ENCODE data around the gene TRAFD1. TPM values are rescaled to one million over a fixed set of nuclear protein-coding genes. Genes with fewer than 3 reads are reported as not detected.
A peak's percentile ranks its signal among the peaks of the same experiment; 100 is the strongest.
"Not testable (repeated sequence)": the region's sequence is repeated elsewhere in the genome, so short reads cannot be mapped to it uniquely, and the experiment has no call there.

TRAFD1 gene
- total RNA-seq, 1 experiment from 2014 or later = 38.8 TPM

DNA sequence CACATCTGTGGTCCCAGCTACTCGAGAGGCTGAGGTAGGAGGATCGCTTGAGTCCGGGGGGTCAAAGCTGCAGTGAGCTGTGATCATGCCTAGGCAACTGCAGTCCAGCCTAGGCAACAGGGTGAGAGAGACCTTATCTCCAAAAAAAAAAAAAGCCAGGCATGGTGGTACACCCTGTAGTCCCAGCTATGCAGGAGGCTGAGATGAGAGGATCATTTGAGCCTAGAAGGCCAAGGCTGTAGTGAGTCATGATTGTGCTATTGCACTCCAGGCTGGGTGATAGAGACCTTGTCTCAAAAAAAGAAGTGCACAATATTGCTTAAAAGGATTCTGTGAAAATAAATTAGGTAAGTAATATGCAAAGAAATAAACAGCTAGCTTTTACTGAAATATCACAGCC is 33.8 kb upstream of the TRAFD1 start:
- no peak for DNase-seq
- no peak overlapping the region for H3K4me3 Mint-ChIP-seq (ENCODE audit: low read depth, unreplicated experiment)
- H3K4me1 Mint-ChIP-seq (ENCODE audit: low read depth, unreplicated experiment) = peaks cover 10% of the 10 kb centered on the region
- peaks cover 60% of the 10 kb centered on the region for H3K36me3 Mint-ChIP-seq (ENCODE audit: insufficient read depth, unreplicated experiment)
- no peaks in the 10 kb centered on the region for H3K27me3 Mint-ChIP-seq (ENCODE audit: unreplicated experiment)
- CTCF ChIA-PET = interaction anchor here (0.7 kb wide), 1 partner anchor 79 kb away, joined by 3 read pairs; the partner anchor contains the start of gene TMEM116
- TF ChIP-seq, protein P1, sequence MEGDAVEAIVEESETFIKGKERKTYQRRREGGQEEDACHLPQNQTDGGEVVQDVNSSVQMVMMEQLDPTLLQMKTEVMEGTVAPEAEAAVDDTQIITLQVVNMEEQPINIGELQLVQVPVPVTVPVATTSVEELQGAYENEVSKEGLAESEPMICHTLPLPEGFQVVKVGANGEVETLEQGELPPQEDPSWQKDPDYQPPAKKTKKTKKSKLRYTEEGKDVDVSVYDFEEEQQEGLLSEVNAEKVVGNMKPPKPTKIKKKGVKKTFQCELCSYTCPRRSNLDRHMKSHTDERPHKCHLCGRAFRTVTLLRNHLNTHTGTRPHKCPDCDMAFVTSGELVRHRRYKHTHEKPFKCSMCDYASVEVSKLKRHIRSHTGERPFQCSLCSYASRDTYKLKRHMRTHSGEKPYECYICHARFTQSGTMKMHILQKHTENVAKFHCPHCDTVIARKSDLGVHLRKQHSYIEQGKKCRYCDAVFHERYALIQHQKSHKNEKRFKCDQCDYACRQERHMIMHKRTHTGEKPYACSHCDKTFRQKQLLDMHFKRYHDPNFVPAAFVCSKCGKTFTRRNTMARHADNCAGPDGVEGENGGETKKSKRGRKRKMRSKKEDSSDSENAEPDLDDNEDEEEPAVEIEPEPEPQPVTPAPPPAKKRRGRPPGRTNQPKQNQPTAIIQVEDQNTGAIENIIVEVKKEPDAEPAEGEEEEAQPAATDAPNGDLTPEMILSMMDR (IDR thresholded peaks at IDR 0.05; ENCODE audit: unreplicated experiment) = no peak
- H3K9me3 Mint-ChIP-seq (ENCODE audit: low read depth, unreplicated experiment) = no peaks in the 10 kb centered on the region
- intact Hi-C loops (cut with micrococcal nuclease; ENCODE audit: unreplicated experiment) = no loop called here
- no TSS peak for BruUV-seq (replicated peaks)
- H3K27ac Mint-ChIP-seq (ENCODE audit: unreplicated experiment) = no peak overlapping the region

- intact Hi-C loops (cut with micrococcal nuclease; ENCODE audit: unreplicated experiment) = loop anchor here (1.0 kb wide), 1 partner anchor 12 kb away; the partner anchor contains the start of gene NAA25
- H3K27ac Mint-ChIP-seq (ENCODE audit: unreplicated experiment) = peak overlapping the region; percentile 3
- no peak for DNase-seq
- H3K4me1 Mint-ChIP-seq (ENCODE audit: low read depth, unreplicated experiment) = peaks cover 24% of the 10 kb centered on the region
- CTCF ChIA-PET = interaction anchor here (0.6 to 0.7 kb wide), 2 partner anchors 155 to 187 kb away, joined by 3 to 4 read pairs; no protein-coding TSS in a partner anchor
- BruUV-seq (replicated peaks) = no TSS peak
- no peaks in the 10 kb centered on the region for H3K27me3 Mint-ChIP-seq (ENCODE audit: unreplicated experiment)
- peaks cover 73% of the 10 kb centered on the region for H3K36me3 Mint-ChIP-seq (ENCODE audit: insufficient read depth, unreplicated experiment)
- H3K9me3 Mint-ChIP-seq (ENCODE audit: low read depth, unreplicated experiment) = no peaks in the 10 kb centered on the region
- TF ChIP-seq, protein P1 (IDR thresholded peaks at IDR 0.05; ENCODE audit: unreplicated experiment) = no peak
- no peak overlapping the region for H3K4me3 Mint-ChIP-seq (ENCODE audit: low read depth, unreplicated experiment)
Observed at GRCh38 chr12:112096070-112096469, 29.3 kb upstream of the TRAFD1 start.

DNA sequence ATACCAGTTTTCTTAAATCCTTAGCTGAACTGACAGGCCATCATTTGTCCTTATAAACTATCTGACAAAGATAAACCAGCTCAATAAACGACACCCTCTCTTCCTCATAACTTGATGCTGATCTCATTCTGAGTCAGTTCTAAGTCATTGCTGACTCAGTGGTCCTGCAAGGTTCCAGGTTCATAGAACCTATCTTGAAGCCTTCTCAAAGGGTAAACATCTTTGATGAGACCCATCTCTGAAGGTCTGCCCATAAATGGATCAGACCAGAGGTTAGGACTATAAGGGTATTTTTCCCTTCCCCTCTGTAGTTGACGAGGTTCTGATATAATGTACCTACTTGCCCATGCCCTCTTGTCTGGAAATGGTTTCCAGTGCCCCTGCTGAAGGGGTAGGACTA is 28.7 kb upstream of the TRAFD1 start:
- Mint-ChIP-seq H3K4me1 (ENCODE audit: low read depth, unreplicated experiment) (peaks cover 24% of the 10 kb centered on the region), H3K27me3 (ENCODE audit: unreplicated experiment) (no peaks in the 10 kb centered on the region), H3K4me3 (ENCODE audit: low read depth, unreplicated experiment) (no peak overlapping the region), H3K27ac (ENCODE audit: unreplicated experiment) (peak overlapping the region; percentile 3), H3K9me3 (ENCODE audit: low read depth, unreplicated experiment) (no peaks in the 10 kb centered on the region), H3K36me3 (ENCODE audit: insufficient read depth, unreplicated experiment) (peaks cover 74% of the 10 kb centered on the region)
- CTCF ChIA-PET = interaction anchor here (0.6 to 0.7 kb wide), 2 partner anchors 155 to 187 kb away, joined by 3 to 4 read pairs; no protein-coding TSS in a partner anchor
- TF ChIP-seq, protein P1 (IDR thresholded peaks at IDR 0.05; ENCODE audit: unreplicated experiment) = no peak
- no peak for DNase-seq
- no TSS peak for BruUV-seq (replicated peaks)
- intact Hi-C loops (cut with micrococcal nuclease; ENCODE audit: unreplicated experiment) = loop anchor here (1.0 kb wide), 1 partner anchor 12 kb away; the partner anchor contains the start of gene NAA25

DNA sequence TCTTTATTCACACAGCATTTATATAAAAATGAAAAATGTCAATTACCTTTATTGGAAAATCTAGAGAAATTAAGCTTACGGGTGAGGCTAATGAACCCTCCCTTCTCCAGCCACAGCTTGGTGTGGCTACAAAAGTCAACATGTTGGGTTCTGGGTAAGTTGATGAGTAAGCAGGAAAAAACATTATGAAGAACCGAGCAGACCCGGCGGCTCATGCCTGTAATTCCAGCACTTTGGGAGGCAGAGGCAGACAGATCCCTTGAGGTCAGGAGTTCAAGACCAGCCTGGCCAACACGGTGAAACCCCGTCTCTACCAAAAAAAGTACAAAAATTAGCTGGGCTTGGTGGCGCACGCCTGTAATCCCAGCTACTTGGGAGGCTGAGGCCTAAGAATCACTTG is 27.7 kb upstream of the TRAFD1 start:
- H3K36me3 Mint-ChIP-seq (ENCODE audit: insufficient read depth, unreplicated experiment) = peaks cover 72% of the 10 kb centered on the region
- CTCF ChIA-PET = interaction anchor here (0.6 kb wide), 4 partner anchors 15 to 1610 kb away, joined by 3 read pairs; no protein-coding TSS in a partner anchor
- no peaks in the 10 kb centered on the region for H3K27me3 Mint-ChIP-seq (ENCODE audit: unreplicated experiment)
- intact Hi-C loops (cut with micrococcal nuclease; ENCODE audit: unreplicated experiment) = no loop called here
- no TSS peak for BruUV-seq (replicated peaks)
- no peak overlapping the region for H3K27ac Mint-ChIP-seq (ENCODE audit: unreplicated experiment)
- no peak for DNase-seq
- H3K4me1 Mint-ChIP-seq (ENCODE audit: low read depth, unreplicated experiment) = peaks cover 24% of the 10 kb centered on the region
- no peak overlapping the region for H3K4me3 Mint-ChIP-seq (ENCODE audit: low read depth, unreplicated experiment)
- H3K9me3 Mint-ChIP-seq (ENCODE audit: low read depth, unreplicated experiment) = no peaks in the 10 kb centered on the region
- TF ChIP-seq, protein P1 (IDR thresholded peaks at IDR 0.05; ENCODE audit: unreplicated experiment) = no peak

DNA sequence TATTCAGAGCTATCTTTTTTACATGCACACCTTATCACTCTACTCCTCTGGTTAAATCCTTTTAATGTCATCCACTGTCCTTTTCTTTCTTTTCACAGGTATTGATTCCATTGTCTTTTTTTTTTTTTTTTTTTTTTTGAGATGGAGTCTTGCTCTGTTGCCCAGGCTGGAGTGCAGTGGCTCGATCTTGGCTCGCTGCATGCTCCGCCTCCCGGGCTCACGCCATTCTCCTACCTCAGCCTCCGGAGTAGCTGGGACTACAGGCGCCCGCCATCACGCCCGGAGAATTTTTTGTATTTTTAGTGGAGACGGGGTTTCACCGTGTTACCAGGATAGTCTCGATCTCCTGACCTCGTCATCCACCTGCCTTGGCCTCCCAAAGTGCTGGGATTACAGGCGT is 24.9 kb upstream of the TRAFD1 start:
- BruUV-seq (replicated peaks); DNase-seq; H3K27me3 Mint-ChIP-seq (ENCODE audit: unreplicated experiment); H3K27ac Mint-ChIP-seq (ENCODE audit: unreplicated experiment); intact Hi-C loops (cut with micrococcal nuclease; ENCODE audit: unreplicated experiment); H3K9me3 Mint-ChIP-seq (ENCODE audit: low read depth, unreplicated experiment); H3K4me3 Mint-ChIP-seq (ENCODE audit: low read depth, unreplicated experiment); CTCF ChIA-PET: not testable (repeated sequence)
- peaks cover 86% of the 10 kb centered on the region for H3K36me3 Mint-ChIP-seq (ENCODE audit: insufficient read depth, unreplicated experiment)
- peaks cover 37% of the 10 kb centered on the region for H3K4me1 Mint-ChIP-seq (ENCODE audit: low read depth, unreplicated experiment)

Measured in Calu3 (cell line).